ENCODE data around the gene P2RX6. TPM values are rescaled to one million over a fixed set of nuclear protein-coding genes. Genes with fewer than 3 reads are reported as not detected.
A peak's percentile ranks its signal among the peaks of the same experiment; 100 is the strongest.

Gene P2RX6
- polyA plus RNA-seq, 1 experiment = 2.0 TPM

GRCh38 chr22:20977516-20978170 is 37.3 kb upstream of the P2RX6 start:
- ChIA-PET POLR2A (no interaction called here), CTCF (interaction anchor here (1.2 kb wide), 1 partner anchor 92 kb away, joined by 3 read pairs; no protein-coding TSS in a partner anchor)
- Histone ChIP-seq H3K4me3 (ENCODE audit: low read depth, low read length) (no peak overlapping the region), H3K27me3 (ENCODE audit: control insufficient read depth, insufficient read depth, low read length) (no peaks in the 10 kb centered on the region; the same call in 1 of the 2 replicates), H3K36me3 (ENCODE audit: control insufficient read depth, insufficient read depth, low read length) (no peaks in the 10 kb centered on the region)
- TF ChIP-seq CTCF (IDR thresholded peaks at IDR 0.05; ENCODE audit: insufficient read depth, low read depth, low read length) = no peak
- no peak for DNase-seq (ENCODE audit: low read depth)

- no peak for TF ChIP-seq CTCF (IDR thresholded peaks at IDR 0.05; ENCODE audit: insufficient read depth, low read depth, low read length)
- no peak for DNase-seq (ENCODE audit: low read depth)
- CTCF ChIA-PET = interaction anchor here (1.2 to 1.7 kb wide), 2 partner anchors 17 to 93 kb away, joined by 3 to 4 read pairs; no protein-coding TSS in a partner anchor
- Histone ChIP-seq H3K36me3 (ENCODE audit: control insufficient read depth, insufficient read depth, low read length) (no peaks in the 10 kb centered on the region), H3K27me3 (ENCODE audit: control insufficient read depth, insufficient read depth, low read length) (no peaks in the 10 kb centered on the region; the same call in 1 of the 2 replicates), H3K4me3 (ENCODE audit: low read depth, low read length) (no peak overlapping the region)
- POLR2A ChIA-PET = no interaction called here
Observed at GRCh38 chr22:20978419-20978818, 36.5 kb upstream of the P2RX6 start.

- CTCF ChIA-PET = interaction anchor here (0.8 to 1.7 kb wide), 3 partner anchors 18 to 94 kb away, joined by 3 to 4 read pairs (median 3); no protein-coding TSS in a partner anchor
- H3K4me3 ChIP-seq (ENCODE audit: low read depth, low read length) = peak overlapping the region; percentile 16
- no peaks in the 10 kb centered on the region; the same call in 1 of the 2 replicates for H3K27me3 ChIP-seq (ENCODE audit: control insufficient read depth, insufficient read depth, low read length)
- H3K36me3 ChIP-seq (ENCODE audit: control insufficient read depth, insufficient read depth, low read length) = peaks cover 3% of the 10 kb centered on the region; the same call in 1 of the 2 replicates
- POLR2A ChIA-PET = no interaction called here
- TF ChIP-seq CTCF (IDR thresholded peaks at IDR 0.05; ENCODE audit: insufficient read depth, low read depth, low read length) = no peak
- DNase-seq (ENCODE audit: low read depth) = no peak
Observed at GRCh38 chr22:20979243-20979809, 35.6 kb upstream of the P2RX6 start.

- Histone ChIP-seq H3K27me3 (ENCODE audit: control insufficient read depth, insufficient read depth, low read length) (no peaks in the 10 kb centered on the region; the same call in 1 of the 2 replicates), H3K36me3 (ENCODE audit: control insufficient read depth, insufficient read depth, low read length) (peaks cover 3% of the 10 kb centered on the region; the same call in 1 of the 2 replicates), H3K4me3 (ENCODE audit: low read depth, low read length) (peak overlapping the region; percentile 16)
- CTCF ChIA-PET = interaction anchor here (0.8 to 2.5 kb wide), 3 partner anchors 18 to 94 kb away, joined by 3 to 7 read pairs (median 4); no protein-coding TSS in a partner anchor
- POLR2A ChIA-PET = no interaction called here
- TF ChIP-seq CTCF (IDR thresholded peaks at IDR 0.05; ENCODE audit: insufficient read depth, low read depth, low read length) = no peak
- DNase-seq (ENCODE audit: low read depth) = no peak
Observed at GRCh38 chr22:20979940-20980453, 35.0 kb upstream of the P2RX6 start.

GRCh38 chr22:20980523-20980922 is 34.4 kb upstream of the P2RX6 start:
- no peak for DNase-seq (ENCODE audit: low read depth)
- ChIA-PET POLR2A (no interaction called here), CTCF (interaction anchor here (2.5 kb wide), 1 partner anchor 25 kb away, joined by 7 read pairs; no protein-coding TSS in a partner anchor)
- TF ChIP-seq CTCF (IDR thresholded peaks at IDR 0.05; ENCODE audit: insufficient read depth, low read depth, low read length) = no peak
- Histone ChIP-seq H3K36me3 (ENCODE audit: control insufficient read depth, insufficient read depth, low read length) (peaks cover 5% of the 10 kb centered on the region; the same call in 1 of the 2 replicates), H3K4me3 (ENCODE audit: low read depth, low read length) (no peak overlapping the region), H3K27me3 (ENCODE audit: control insufficient read depth, insufficient read depth, low read length) (no peaks in the 10 kb centered on the region; the same call in 1 of the 2 replicates)
